OCI-LY7 (cell line): ENCODE results near the gene ZNF501. TPM values are rescaled to one million over a fixed set of nuclear protein-coding genes. Genes with fewer than 3 reads are reported as not detected.

Experiments used
- BruUV-seq: library from RNA; stranded (reverse); fragments of 400-500 nt; replicated peaks from 2 replicates; lab custom pipeline; 2021; lab: Mats Ljungman, UMichigan
- CTCF ChIA-PET: fragments of 300-600 bp; sonication (Branson Sonifier 250); formaldehyde crosslinking; loops from one replicate; lab custom pipeline; 2022; ENCODE audit warnings: antibody characterized with exemption; ENCODE audit not compliant: unreplicated experiment; lab: Charles Lee
- POLR2A ChIA-PET: fragments of 300-600 bp; sonication (Branson Sonifier 250); formaldehyde crosslinking; loops from one replicate; lab custom pipeline; 2022; ENCODE audit warnings: antibody characterized with exemption; lab: Charles Lee
- DNase-seq: peaks from one replicate; pipeline ENCODE4 v3.0.0-alpha.2; 2015; ENCODE audit warnings: low spot score
- H2AFZ ChIP-seq: fragments of 200-600 bp; sonication (generic), shearing (Covaris generic); 2 replicates; pipeline ENCODE4 v1.6.1; 2014; ENCODE audit warnings: mild to moderate bottlenecking, antibody characterized with exemption, low read length, moderate library complexity
- H3K27ac ChIP-seq: fragments of 200-600 bp; sonication (generic); 2 replicates; pipeline ENCODE4 v1.5.1; 2014; ENCODE audit warnings: mixed run types, low read depth, mild to moderate bottlenecking, moderate library complexity, low read length, inconsistent platforms; ENCODE audit not compliant: poor library complexity, severe bottlenecking
- H3K36me3 ChIP-seq: fragments of 200-600 bp; sonication (generic); 2 replicates; pipeline ENCODE4 v1.6.1; 2014; ENCODE audit warnings: mild to moderate bottlenecking, antibody characterized with exemption, low read length, moderate library complexity, mixed read lengths; ENCODE audit not compliant: insufficient read depth
- H3K4me1 ChIP-seq: fragments of 200-600 bp; sonication (generic); 2 replicates; pipeline ENCODE4 v1.5.1; 2014; ENCODE audit warnings: mild to moderate bottlenecking, low read length; ENCODE audit not compliant: insufficient read depth, poor library complexity, severe bottlenecking
- H3K4me2 ChIP-seq: fragments of 200-600 bp; sonication (generic); 2 replicates; pipeline ENCODE4 v1.6.1; 2014; ENCODE audit warnings: mild to moderate bottlenecking, low read length
- H3K4me3 ChIP-seq: fragments of 200-600 bp; sonication (generic); 2 replicates; pipeline ENCODE4 v1.5.1; 2014; ENCODE audit warnings: mild to moderate bottlenecking, low read depth, low read length; ENCODE audit not compliant: poor library complexity, severe bottlenecking
- H3K79me2 ChIP-seq: fragments of 200-600 bp; sonication (generic); 2 replicates; pipeline ENCODE4 v1.6.1; 2016; ENCODE audit warnings: low read depth, mild to moderate bottlenecking, low read length, moderate library complexity, mixed read lengths; ENCODE audit not compliant: insufficient read depth
- H3K9me2 ChIP-seq: fragments of 200-600 bp; sonication (generic); 2 replicates; pipeline ENCODE4 v1.6.1; 2016; ENCODE audit warnings: mild to moderate bottlenecking, low read length, mixed read lengths; ENCODE audit not compliant: insufficient read depth
- H3K9me3 ChIP-seq: fragments of 200-600 bp; sonication (generic); 2 replicates; pipeline ENCODE4 v1.6.1; 2014; ENCODE audit warnings: mild to moderate bottlenecking, mixed run types, low read length, mixed read lengths
- H4K20me1 ChIP-seq: fragments of 200-600 bp; sonication (generic); 2 replicates; pipeline ENCODE4 v1.6.1; 2014; ENCODE audit warnings: mild to moderate bottlenecking, antibody characterized with exemption, low read length, moderate library complexity, mixed read lengths; ENCODE audit not compliant: insufficient read depth
- EZH2phosphoT487 ChIP-seq: fragments of 200-600 bp; sonication (generic); IDR thresholded peaks from 2 replicates; pipeline ENCODE4 v1.6.1; 2018; ENCODE audit warnings: low read depth, borderline replicate concordance, mild to moderate bottlenecking, mixed run types, antibody characterized with exemption, low read length, moderate library complexity, mixed read lengths
- intact Hi-C: fragments of 100-400 bp; cut with micrococcal nuclease; formaldehyde crosslinking; loops from one replicate; pipeline ENCODE4 v1.10.0; 2022; ENCODE audit not compliant: unreplicated experiment
- total RNA-seq, 2 experiments: library from RNA; depleted of rRNA in 1 of 2; stranded (reverse); fragments of >200 nt in 1 of 2; shearing (Covaris generic) in 1 of 2; gene quantifications; 2 replicates each; pipeline ENCODE4 v1.2.3, GENCODE V29; 2014 to 2022
- TF ChIP-seq, protein P1 (sequence below): fragments of 200-600 bp; sonication (generic); conservative IDR thresholded peaks from 2 replicates; pipeline ENCODE4 v1.5.1; 2014; ENCODE audit warnings: mild to moderate bottlenecking, antibody characterized with exemption, low read length, moderate library complexity, mixed read lengths

The ZNF501 gene
- total RNA-seq, 2 experiments from 2014 or later: 0.88 to 2.1 TPM

DNA sequence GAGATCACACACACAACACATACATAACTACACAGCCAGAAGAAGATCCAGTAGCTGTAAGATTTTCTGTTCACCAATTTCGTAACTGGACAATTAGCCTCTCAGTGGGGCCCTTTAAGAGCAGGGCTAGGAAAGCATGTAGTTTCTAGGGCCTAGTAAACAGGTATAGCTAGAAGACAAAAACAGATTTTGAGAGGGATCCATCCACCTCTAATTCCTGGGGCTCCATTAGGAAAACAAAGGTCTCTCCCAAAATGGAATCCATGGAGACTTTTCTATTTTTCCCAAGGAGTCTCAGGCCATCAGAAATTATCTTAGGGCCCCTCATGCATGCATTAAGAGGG is 42.6 kb downstream of the ZNF501 start:
- intact Hi-C loops: no loop called here
- H3K9me2 ChIP-seq: no peaks in the 10 kb centered on the region
- CTCF ChIA-PET: no interaction called here
- POLR2A ChIA-PET: interaction anchor here (0.9 to 1.5 kb wide), 3 partner anchors 9 to 11 kb away, joined by 3 to 4 read pairs (median 3); partner anchors contain the start of genes KIAA1143 and KIF15
- TF ChIP-seq, protein P1, sequence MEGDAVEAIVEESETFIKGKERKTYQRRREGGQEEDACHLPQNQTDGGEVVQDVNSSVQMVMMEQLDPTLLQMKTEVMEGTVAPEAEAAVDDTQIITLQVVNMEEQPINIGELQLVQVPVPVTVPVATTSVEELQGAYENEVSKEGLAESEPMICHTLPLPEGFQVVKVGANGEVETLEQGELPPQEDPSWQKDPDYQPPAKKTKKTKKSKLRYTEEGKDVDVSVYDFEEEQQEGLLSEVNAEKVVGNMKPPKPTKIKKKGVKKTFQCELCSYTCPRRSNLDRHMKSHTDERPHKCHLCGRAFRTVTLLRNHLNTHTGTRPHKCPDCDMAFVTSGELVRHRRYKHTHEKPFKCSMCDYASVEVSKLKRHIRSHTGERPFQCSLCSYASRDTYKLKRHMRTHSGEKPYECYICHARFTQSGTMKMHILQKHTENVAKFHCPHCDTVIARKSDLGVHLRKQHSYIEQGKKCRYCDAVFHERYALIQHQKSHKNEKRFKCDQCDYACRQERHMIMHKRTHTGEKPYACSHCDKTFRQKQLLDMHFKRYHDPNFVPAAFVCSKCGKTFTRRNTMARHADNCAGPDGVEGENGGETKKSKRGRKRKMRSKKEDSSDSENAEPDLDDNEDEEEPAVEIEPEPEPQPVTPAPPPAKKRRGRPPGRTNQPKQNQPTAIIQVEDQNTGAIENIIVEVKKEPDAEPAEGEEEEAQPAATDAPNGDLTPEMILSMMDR: no peak
- TF ChIP-seq EZH2phosphoT487: no peak
- H3K27ac ChIP-seq: no peak overlapping the region
- H3K9me3 ChIP-seq: peaks cover 30% of the 10 kb centered on the region
- no peak overlapping the region for H3K4me2 ChIP-seq
- DNase-seq: peak; percentile 30
- peaks cover 99% of the 10 kb centered on the region for H3K36me3 ChIP-seq
- H3K4me1 ChIP-seq: no peaks in the 10 kb centered on the region
- no peaks in the 10 kb centered on the region for H4K20me1 ChIP-seq
- BruUV-seq: no TSS peak
- no peak overlapping the region for H3K4me3 ChIP-seq
- peaks cover 63% of the 10 kb centered on the region for H3K79me2 ChIP-seq
- H2AFZ ChIP-seq: no peak overlapping the region

DNA sequence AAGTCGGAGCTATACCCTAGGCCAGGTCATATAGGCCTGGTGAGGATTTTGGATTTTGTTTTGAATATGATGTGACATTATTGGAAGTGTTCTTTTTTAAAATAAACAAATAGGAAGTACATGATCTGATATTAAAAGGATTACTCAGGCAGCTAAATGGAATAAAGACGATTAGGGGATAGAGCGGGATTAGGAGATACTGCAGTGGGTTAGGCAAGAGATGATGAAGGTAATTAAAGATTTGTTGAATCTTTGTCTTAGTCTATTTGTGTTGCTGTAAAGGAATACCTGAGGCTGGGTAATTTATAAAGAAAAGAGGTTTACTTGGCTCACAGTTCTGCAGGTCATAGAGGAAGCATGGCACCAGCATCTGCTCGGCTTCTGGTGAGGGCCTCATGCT is 53.5 kb downstream of the ZNF501 start:
- H4K20me1 ChIP-seq: no peaks in the 10 kb centered on the region
- BruUV-seq: TSS peak; percentile 16
- intact Hi-C loops: no loop called here
- no peaks in the 10 kb centered on the region for H3K9me3 ChIP-seq
- no peaks in the 10 kb centered on the region for H3K79me2 ChIP-seq
- TF ChIP-seq EZH2phosphoT487: no peak
- TF ChIP-seq, protein P1: no peak
- CTCF ChIA-PET: no interaction called here
- no peak overlapping the region for H2AFZ ChIP-seq
- DNase-seq: no peak
- no peaks in the 10 kb centered on the region for H3K4me1 ChIP-seq
- POLR2A ChIA-PET: interaction anchor here (0.5 kb wide), 1 partner anchor 205 kb away, joined by 4 read pairs; no protein-coding TSS in a partner anchor
- peaks cover 96% of the 10 kb centered on the region for H3K36me3 ChIP-seq
- no peak overlapping the region for H3K27ac ChIP-seq
- no peak overlapping the region for H3K4me3 ChIP-seq
- H3K4me2 ChIP-seq: no peak overlapping the region
- H3K9me2 ChIP-seq: no peaks in the 10 kb centered on the region; the same call in 1 of the 2 replicates

Other genes starting within 250 kb of the ZNF501 start
- gene ZKSCAN7, start 174.4 kb upstream of the ZNF501 start, total RNA-seq (2014; rRNA removed; shearing (Covaris generic)): not detected in 2 replicates
- not detected in 2 replicates for gene ZKSCAN7, start 174.4 kb upstream of the ZNF501 start, total RNA-seq (2022)
- not detected in 2 replicates for gene ZNF660, start 144.7 kb upstream of the ZNF501 start, total RNA-seq (2014; rRNA removed; shearing (Covaris generic))
- not detected in 2 replicates for gene ZNF660, start 144.7 kb upstream of the ZNF501 start, total RNA-seq (2022)
- gene ZNF197, start 104.6 kb upstream of the ZNF501 start, total RNA-seq (2014; rRNA removed; shearing (Covaris generic)): 2.8 and 4.4 TPM in 2 replicates
- 4.8 and 6.4 TPM in 2 replicates for gene ZNF197, start 104.6 kb upstream of the ZNF501 start, total RNA-seq (2022)
- 9.0 and 11.9 TPM in 2 replicates for gene ZNF35, start 80.9 kb upstream of the ZNF501 start, total RNA-seq (2014; rRNA removed; shearing (Covaris generic))
- gene ZNF35, start 80.9 kb upstream of the ZNF501 start, total RNA-seq (2022): 8.6 and 9.5 TPM in 2 replicates
- gene ZNF502, start 17.0 kb upstream of the ZNF501 start, total RNA-seq (2014; rRNA removed; shearing (Covaris generic)): not detected in 2 replicates
- gene ZNF502, start 17.0 kb upstream of the ZNF501 start, total RNA-seq (2022): not detected in 2 replicates
- gene KIAA1143, start 32.0 kb downstream of the ZNF501 start, total RNA-seq (2014; rRNA removed; shearing (Covaris generic)): 17.2 and 18.7 TPM in 2 replicates
- 39.1 and 46.7 TPM in 2 replicates for gene KIAA1143, start 32.0 kb downstream of the ZNF501 start, total RNA-seq (2022)
- gene KIF15, start 32.2 kb downstream of the ZNF501 start, total RNA-seq (2014; rRNA removed; shearing (Covaris generic)): 44.9 and 51.8 TPM in 2 replicates
- gene KIF15, start 32.2 kb downstream of the ZNF501 start, total RNA-seq (2022): 37.0 and 41.1 TPM in 2 replicates
- 21.2 and 24.6 TPM in 2 replicates for gene TMEM42, start 132.3 kb downstream of the ZNF501 start, total RNA-seq (2014; rRNA removed; shearing (Covaris generic))
- gene TMEM42, start 132.3 kb downstream of the ZNF501 start, total RNA-seq (2022): 19.3 and 21.1 TPM in 2 replicates
- not detected in 2 replicates for gene TGM4, start 145.0 kb downstream of the ZNF501 start, total RNA-seq (2014; rRNA removed; shearing (Covaris generic))
- gene TGM4, start 145.0 kb downstream of the ZNF501 start, total RNA-seq (2022): not detected in 2 replicates
- 50.8 and 53.1 TPM in 2 replicates for gene ZDHHC3, start 246.5 kb downstream of the ZNF501 start, total RNA-seq (2014; rRNA removed; shearing (Covaris generic))
- gene ZDHHC3, start 246.5 kb downstream of the ZNF501 start, total RNA-seq (2022): 53.6 and 63.6 TPM in 2 replicates
- 60.3 and 71.5 TPM in 2 replicates for gene EXOSC7, start 246.6 kb downstream of the ZNF501 start, total RNA-seq (2014; rRNA removed; shearing (Covaris generic))
- gene EXOSC7, start 246.6 kb downstream of the ZNF501 start, total RNA-seq (2022): 50.5 and 65.3 TPM in 2 replicates